HCT116 (cell line): ENCODE data around the gene TAF8. TPM values are rescaled to one million over a fixed set of nuclear protein-coding genes. Genes with fewer than 3 reads are reported as not detected.

Experiments used
- ATAC-seq: fragments of 200-7000 bp; cut with Tn5 transposase; 2 replicates; pipeline ENCODE4 v1.9.1; 2020; ENCODE audit warnings: mild to moderate bottlenecking, moderate library complexity
- BruUV-seq: library from RNA; stranded (reverse); fragments of 400-500 nt; replicated peaks from 2 replicates; lab custom pipeline; 2021; lab: Mats Ljungman, UMichigan
- CTCF ChIA-PET: fragments of 300-600 bp; sonication (Branson Sonifier 250); formaldehyde crosslinking; loops from one replicate; lab custom pipeline; 2021; ENCODE audit warnings: antibody characterized with exemption; lab: Charles Lee
- POLR2A ChIA-PET: fragments of 300-600, 350-600 bp; sonication (Branson Sonifier 250); formaldehyde crosslinking; loops from one replicate; lab custom pipeline; 2021; ENCODE audit warnings: antibody characterized with exemption; lab: Charles Lee
- RAD21 ChIA-PET, 2 experiments: fragments of 300-600 bp; sonication (Branson Sonifier 250); formaldehyde crosslinking; loops; one replicate each; lab custom pipeline; 2023; ENCODE audit warnings: low total read pairs in 2 of 2; ENCODE audit not compliant: uncharacterized antibody in 2 of 2, unreplicated experiment in 2 of 2, low non-redundant PET in 1 of 2; lab: Charles Lee
- DNase-seq: peaks from one replicate; pipeline ENCODE4 v3.0.0-alpha.2; 2010; ENCODE audit warnings: low read depth, low spot score
- H2AFZ ChIP-seq: fragments of 200-600 bp; shearing (Covaris generic), sonication (generic); 2 replicates; pipeline ENCODE4 v1.6.1; 2017; ENCODE audit warnings: low read depth, mixed run types, mixed read lengths, antibody characterized with exemption, low read length; ENCODE audit not compliant: poor library complexity, severe bottlenecking
- H3K27ac ChIP-seq: 2 replicates; pipeline ENCODE4 v1.5.1; 2012; ENCODE audit warnings: low read depth, low read length
- H3K27me3 ChIP-seq: fragments of 200-600 bp; sonication (generic); 2 replicates; pipeline ENCODE4 v1.6.1; 2016; ENCODE audit warnings: mixed run types, low read length, mixed read lengths; ENCODE audit not compliant: insufficient read depth
- H3K36me3 ChIP-seq, 2 experiments: fragments of 200-500 bp in 1 of 2; fragments of 200-600 bp in 1 of 2; sonication (Bioruptor generic) in 1 of 2; sonication (generic) in 1 of 2; 2 replicates each; pipeline versions ENCODE4 v1.5.1 to v1.6.1; 2014 to 2016; ENCODE audit warnings: low read length in 2 of 2, inconsistent platforms in 1 of 2, mixed read lengths in 1 of 2, mixed run types in 1 of 2; ENCODE audit not compliant: insufficient read depth in 2 of 2, control insufficient read depth in 1 of 2
- H3K4me1 ChIP-seq, 2 experiments: fragments of 200-600 bp in 1 of 2; sonication (generic) in 1 of 2; 2 replicates each; pipeline versions ENCODE4 v1.5.1 to v1.6.1; 2012 to 2017; ENCODE audit warnings: low read length in 2 of 2, inconsistent platforms in 1 of 2, mild to moderate bottlenecking in 1 of 2, mixed read lengths in 1 of 2, mixed run types in 1 of 2, moderate library complexity in 1 of 2; ENCODE audit not compliant: insufficient read depth in 2 of 2, control insufficient read depth in 1 of 2
- H3K4me2 ChIP-seq: fragments of 200-600 bp; sonication (generic); 2 replicates; pipeline ENCODE4 v1.6.1; 2017; ENCODE audit warnings: mixed run types, low read length, mixed read lengths
- H3K4me3 ChIP-seq, 2 experiments: fragments of 200-600 bp in 1 of 2; sonication (generic) in 1 of 2; replicated peaks in 1 of 2; 2 replicates each; pipeline ENCODE4 v1.5.1; 2011 to 2016; ENCODE audit warnings: low read length in 2 of 2, control low read depth in 1 of 2, low read depth in 1 of 2, mild to moderate bottlenecking in 1 of 2, mixed read lengths in 1 of 2, mixed run types in 1 of 2
- H3K79me2 ChIP-seq: fragments of 200-600 bp; sonication (generic); 2 replicates; pipeline ENCODE4 v1.6.1; 2017; ENCODE audit warnings: mild to moderate bottlenecking, mixed run types, low read length, moderate library complexity, mixed read lengths; ENCODE audit not compliant: insufficient read depth
- H3K9ac ChIP-seq: fragments of 200-600 bp; sonication (generic); 2 replicates; pipeline ENCODE4 v1.6.1; 2016; ENCODE audit warnings: low read length, mixed read lengths
- H3K9me2 ChIP-seq: fragments of 200-600 bp; sonication (generic), shearing (Covaris generic); 2 replicates; pipeline ENCODE4 v1.6.1; 2017; ENCODE audit warnings: mixed run types, mild to moderate bottlenecking, moderate library complexity; ENCODE audit not compliant: insufficient read depth
- H3K9me3 ChIP-seq, 2 experiments: fragments of 200-500 bp in 1 of 2; fragments of 200-600 bp in 1 of 2; sonication (Bioruptor generic) in 1 of 2; sonication (generic) in 1 of 2; 2 replicates each; pipeline ENCODE4 v1.6.1; 2014 to 2017; ENCODE audit warnings: low read length in 2 of 2, mixed read lengths in 2 of 2, inconsistent platforms in 1 of 2, low read depth in 1 of 2, mild to moderate bottlenecking in 1 of 2, mixed run types in 1 of 2, moderate library complexity in 1 of 2; ENCODE audit not compliant: control insufficient read depth in 1 of 2, insufficient read depth in 1 of 2
- H4K20me1 ChIP-seq: fragments of 200-600 bp; sonication (generic), shearing (Covaris generic); 2 replicates; pipeline ENCODE4 v1.6.1; 2017; ENCODE audit warnings: mixed run types, mild to moderate bottlenecking, moderate library complexity; ENCODE audit not compliant: insufficient read depth
- ATF3 ChIP-seq: IDR thresholded peaks from 2 replicates; pipeline ENCODE4 v1.6.1; 2012
- CBX3 ChIP-seq: IDR thresholded peaks from 2 replicates; pipeline ENCODE4 v1.6.1; 2012; ENCODE audit warnings: low read depth
- CEBPB ChIP-seq: IDR thresholded peaks from 2 replicates; pipeline ENCODE4 v1.6.1; 2012; ENCODE audit warnings: low read depth
- CTCF ChIP-seq, 3 experiments: fragments of 200-600 bp in 1 of 3; sonication (generic) in 1 of 3; IDR thresholded peaks in 2 of 3; conservative IDR thresholded peaks in 1 of 3; 2 replicates each; pipeline ENCODE4 v1.5.1; 2012 to 2017; ENCODE audit warnings: low read depth in 2 of 3, low read length in 2 of 3, antibody characterized with exemption in 1 of 3, borderline replicate concordance in 1 of 3, control low read depth in 1 of 3, mild to moderate bottlenecking in 1 of 3, mixed read lengths in 1 of 3, mixed run types in 1 of 3, moderate library complexity in 1 of 3; ENCODE audit not compliant: insufficient read depth in 1 of 3
- EGR1 ChIP-seq: IDR thresholded peaks from 2 replicates; pipeline ENCODE4 v1.6.1; 2012; ENCODE audit warnings: low read depth
- ELF1 ChIP-seq: IDR thresholded peaks from 2 replicates; pipeline ENCODE4 v1.6.1; 2012; ENCODE audit warnings: low read depth, borderline replicate concordance
- EZH2 ChIP-seq: fragments of 200-600 bp; sonication (generic); IDR thresholded peaks from 2 replicates; pipeline ENCODE4 v1.6.1; 2017; ENCODE audit warnings: antibody characterized with exemption, mixed run types
- EZH2phosphoT487 ChIP-seq: fragments of 200-600 bp; IDR thresholded peaks from 2 replicates; pipeline ENCODE4 v1.6.1; 2018; ENCODE audit warnings: antibody characterized with exemption, borderline replicate concordance
- FOSL1 ChIP-seq: IDR thresholded peaks from 2 replicates; pipeline ENCODE4 v1.6.1; 2012; ENCODE audit warnings: low read depth
- JUND ChIP-seq: IDR thresholded peaks from 2 replicates; pipeline ENCODE4 v1.6.1; 2012
- MAX ChIP-seq: IDR thresholded peaks from 2 replicates; pipeline ENCODE4 v1.6.1; 2012
- POLR2A ChIP-seq: IDR thresholded peaks from 2 replicates; pipeline ENCODE4 v1.7.0; 2011; ENCODE audit warnings: borderline replicate concordance; ENCODE audit not compliant: insufficient read depth, insufficient read length; ENCODE audit errors: extremely low read depth
- POLR2AphosphoS5 ChIP-seq: IDR thresholded peaks from 2 replicates; pipeline ENCODE4 v1.6.1; 2011; ENCODE audit warnings: mild to moderate bottlenecking, low read depth, low read length, moderate library complexity
- REST ChIP-seq: IDR thresholded peaks from 2 replicates; pipeline ENCODE4 v1.6.1; 2012; ENCODE audit warnings: low read depth
- SP1 ChIP-seq: IDR thresholded peaks from 2 replicates; pipeline ENCODE4 v1.6.1; 2012; ENCODE audit warnings: low read depth
- SRF ChIP-seq: IDR thresholded peaks from 2 replicates; pipeline ENCODE4 v1.6.1; 2012; ENCODE audit warnings: low read depth
- ZBTB33 ChIP-seq: IDR thresholded peaks from 2 replicates; pipeline ENCODE4 v1.6.1; 2011; ENCODE audit warnings: mild to moderate bottlenecking, low read length, moderate library complexity; ENCODE audit not compliant: insufficient replicate concordance; ENCODE audit errors: extremely low read depth
- ZFX ChIP-seq: fragments of 450-650 bp; IDR thresholded peaks from 2 replicates; pipeline ENCODE4 v1.6.1; 2017
- ZNF274 ChIP-seq: fragments of 200-500 bp; sonication (Bioruptor generic); IDR thresholded peaks from 2 replicates; pipeline ENCODE4 v1.6.1; 2014; ENCODE audit warnings: mild to moderate bottlenecking, low read depth, low read length, inconsistent platforms
- intact Hi-C: fragments of 100-400 bp; cut with micrococcal nuclease; formaldehyde crosslinking; loops from 2 replicates; pipeline ENCODE4 v1.10.0; 2022
- total RNA-seq: library from RNA; stranded (reverse); gene quantifications from one replicate; pipeline ENCODE4 v1.2.1, GENCODE V29; 2021; ENCODE audit not compliant: unreplicated experiment

The TAF8 gene
- total RNA-seq, 1 experiment from 2014 or later = 29.5 TPM

- ChIA-PET POLR2A (no interaction called here), RAD21 (no interaction called here), CTCF (no interaction called here)
- no peak for TF ChIP-seq POLR2A
- TF ChIP-seq ZFX = no peak
- TF ChIP-seq CBX3 = no peak
- no peak for TF ChIP-seq POLR2AphosphoS5
- TF ChIP-seq EZH2 = no peak
- TF ChIP-seq SP1 = no peak
- no peak for TF ChIP-seq ZBTB33
- TF ChIP-seq ELF1 = no peak
- TF ChIP-seq SRF = no peak
- TF ChIP-seq FOSL1 = no peak
- no peak for TF ChIP-seq EZH2phosphoT487
- TF ChIP-seq JUND = no peak
- no peak for TF ChIP-seq MAX
- no peak for TF ChIP-seq EGR1
- TF ChIP-seq CEBPB = no peak
- TF ChIP-seq ATF3 = no peak
- no peak for TF ChIP-seq CTCF (IDR thresholded peaks at IDR 0.05 in 2 of 3, conservative IDR thresholded peaks at IDR 0.05 in 1 of 3; ENCODE audit: borderline replicate concordance in 1 of 3, insufficient read depth in 1 of 3, low read depth in 2 of 3, low read length in 2 of 3)
- no peak for TF ChIP-seq ZNF274
- TF ChIP-seq REST = no peak
- Histone ChIP-seq H3K4me3 (no peak overlapping the region), H3K79me2 (no peaks in the 10 kb centered on the region), H3K36me3 (no peaks in the 10 kb centered on the region), H3K27me3 (no peaks in the 10 kb centered on the region), H3K9me2 (no peaks in the 10 kb centered on the region), H4K20me1 (no peaks in the 10 kb centered on the region), H3K9ac (no peak overlapping the region), H3K4me2 (no peak overlapping the region), H2AFZ (no peak overlapping the region), H3K27ac (no peak overlapping the region), H3K9me3 (no peaks in the 10 kb centered on the region), H3K4me1 (peaks cover 0 to under 1% of the 10 kb centered on the region in 2 experiments; a peak in 1 of 4 replicates)
- ATAC-seq = no peak
- BruUV-seq = no TSS peak
- DNase-seq = no peak
- intact Hi-C loops = no loop called here
These were observed 27.5 kb upstream of the TAF8 start for GRCh38 chr6:42022755-42023384.
